ENCODE measurements around the gene RIMS3. TPM values are rescaled to one million over a fixed set of nuclear protein-coding genes. Genes with fewer than 3 reads are reported as not detected.

Gene RIMS3
- total and polyA plus RNA-seq, 2 donors from 2014 or later: 1.6 to 6.2 TPM

- Histone ChIP-seq H3K9ac (ENCODE audit: low read length in 3 of 3) (no peak overlapping the region), H3K4me3 (ENCODE audit: low read length in 3 of 3) (no peak overlapping the region), H3K27me3 (ENCODE audit: control insufficient read depth, insufficient read depth, low read length) (no peaks in the 10 kb centered on the region), H3K27ac (ENCODE audit: low read depth in 2 of 2, low read length in 2 of 2) (no peak overlapping the region), H3K9me3 (ENCODE audit: control insufficient read depth in 2 of 3, insufficient read depth in 1 of 3, low read length in 3 of 3) (no peaks in the 10 kb centered on the region), H3K4me1 (ENCODE audit: control insufficient read depth in 2 of 3, insufficient read depth in 2 of 3, low read depth in 1 of 3, low read length in 3 of 3) (peaks cover 0 to 4% (median 0%) of the 10 kb centered on the region in 3 donors), H3K36me3 (ENCODE audit: control insufficient read depth in 2 of 3, insufficient read depth in 3 of 3, low read length in 3 of 3) (peaks cover 0 to 2% (median 0%) of the 10 kb centered on the region in 3 donors)
- FAIRE-seq (no peak), DNase-seq (peak in 2 of 5 donors; percentile 5 to 26)
- TF ChIP-seq CTCF (IDR thresholded peaks at IDR 0.05; ENCODE audit: borderline replicate concordance, extremely low read depth, insufficient read depth): peak; percentile 36
- intact Hi-C loops (cut with DNase I): no loop called here
These were observed 40.4 kb downstream of the RIMS3 start for GRCh38 chr1:40625076-40625475.

GRCh38 chr1:40622936-40623629 is 42.4 kb downstream of the RIMS3 start:
- Histone ChIP-seq H3K9ac (ENCODE audit: low read length in 3 of 3) (no peak overlapping the region), H3K9me3 (ENCODE audit: control insufficient read depth in 2 of 3, insufficient read depth in 1 of 3, low read length in 3 of 3) (no peaks in the 10 kb centered on the region), H3K27me3 (ENCODE audit: control insufficient read depth, insufficient read depth, low read length) (no peaks in the 10 kb centered on the region), H3K36me3 (ENCODE audit: control insufficient read depth in 2 of 3, insufficient read depth in 3 of 3, low read length in 3 of 3) (no peaks in the 10 kb centered on the region), H3K4me3 (ENCODE audit: low read length in 3 of 3) (no peak overlapping the region), H3K27ac (ENCODE audit: low read depth in 2 of 2, low read length in 2 of 2) (no peak overlapping the region), H3K4me1 (ENCODE audit: control insufficient read depth in 2 of 3, insufficient read depth in 2 of 3, low read depth in 1 of 3, low read length in 3 of 3) (peaks cover 0 to 3% (median 0%) of the 10 kb centered on the region in 3 donors)
- TF ChIP-seq CTCF (IDR thresholded peaks at IDR 0.05; ENCODE audit: borderline replicate concordance, extremely low read depth, insufficient read depth): no peak
- intact Hi-C loops (cut with DNase I): no loop called here
- FAIRE-seq: no peak
- DNase-seq: no peak

GRCh38 chr1:40621821-40622450 is 43.5 kb downstream of the RIMS3 start:
- FAIRE-seq (no peak), DNase-seq (no peak)
- H3K27ac ChIP-seq (ENCODE audit: low read depth in 2 of 2, low read length in 2 of 2): no peak overlapping the region
- intact Hi-C loops (cut with DNase I): no loop called here
- no peaks in the 10 kb centered on the region for H3K36me3 ChIP-seq (ENCODE audit: control insufficient read depth in 2 of 3, insufficient read depth in 3 of 3, low read length in 3 of 3)
- H3K27me3 ChIP-seq (ENCODE audit: control insufficient read depth, insufficient read depth, low read length): no peaks in the 10 kb centered on the region
- TF ChIP-seq CTCF (IDR thresholded peaks at IDR 0.05; ENCODE audit: borderline replicate concordance, extremely low read depth, insufficient read depth): no peak
- no peak overlapping the region for H3K9ac ChIP-seq (ENCODE audit: low read length in 3 of 3)
- H3K4me1 ChIP-seq (ENCODE audit: control insufficient read depth in 2 of 3, insufficient read depth in 2 of 3, low read depth in 1 of 3, low read length in 3 of 3): no peaks in the 10 kb centered on the region
- no peaks in the 10 kb centered on the region for H3K9me3 ChIP-seq (ENCODE audit: control insufficient read depth in 2 of 3, insufficient read depth in 1 of 3, low read length in 3 of 3)
- H3K4me3 ChIP-seq (ENCODE audit: low read length in 3 of 3): no peak overlapping the region
